Measurements from ENCODE around the gene ELOVL4. TPM values are rescaled to one million over a fixed set of nuclear protein-coding genes. Genes with fewer than 3 reads are reported as not detected.

ELOVL4 gene
- total RNA-seq (1 to 10 TPM in 4 of 5 donors, not detected in 1; 1.4 to 5.8 (median 3.8) TPM), polyA plus RNA-seq (1 to 10 TPM in 1 of 3 donors, under 1 TPM in 2; 0.12 to 1.9 (median 0.46) TPM)
- long read RNA-seq, donor 1, partial matches to known transcripts = 0 of 1 reads
- long read RNA-seq, donor 1, other reads (novel, unspliced or antisense) = 0 of 1 reads
- long read RNA-seq, donor 2, partial matches to known transcripts = 0 of 1 reads
- long read RNA-seq, donor 2, other reads (novel, unspliced or antisense) = 0 of 1 reads
- long read RNA-seq, donor 3, transcript ELOVL4-201 (6 exons, 3,042 nt) = major isoform, 5 of 5 reads
- long read RNA-seq, donor 3, partial matches to known transcripts = 0 of 5 reads
- long read RNA-seq, donor 3, other reads (novel, unspliced or antisense) = 0 of 5 reads
- long read RNA-seq, donor 4 = 0 reads
- long read RNA-seq, donor 5, transcript ELOVL4-201 (6 exons, 3,042 nt) = major isoform, 6 of 6 reads
- long read RNA-seq, donor 5, partial matches to known transcripts = 0 of 6 reads
- long read RNA-seq, donor 5, other reads (novel, unspliced or antisense) = 0 of 6 reads
- long read RNA-seq, donor 6, transcript ELOVL4-201 (6 exons, 3,042 nt) = major isoform, 8 of 8 reads
- long read RNA-seq, donor 6, partial matches to known transcripts = 0 of 8 reads
- long read RNA-seq, donor 6, other reads (novel, unspliced or antisense) = 0 of 8 reads
- long read RNA-seq, donor 7, transcript ELOVL4-201 (6 exons, 3,042 nt) = major isoform, 5 of 5 reads
- long read RNA-seq, donor 7, partial matches to known transcripts = 0 of 5 reads
- long read RNA-seq, donor 7, other reads (novel, unspliced or antisense) = 0 of 5 reads
- long read RNA-seq, donor 8, transcript ELOVL4-201 (6 exons, 3,042 nt) = major isoform, 11 of 11 reads
- long read RNA-seq, donor 8, partial matches to known transcripts = 0 of 11 reads
- long read RNA-seq, donor 8, other reads (novel, unspliced or antisense) = 0 of 11 reads
- long read RNA-seq, donor 9, transcript ELOVL4-201 (6 exons, 3,042 nt) = major isoform, 8 of 8 reads
- long read RNA-seq, donor 9, partial matches to known transcripts = 0 of 8 reads
- long read RNA-seq, donor 9, other reads (novel, unspliced or antisense) = 0 of 8 reads
- long read RNA-seq, donor 10, partial matches to known transcripts = 0 of 1 reads
- long read RNA-seq, donor 10, other reads (novel, unspliced or antisense) = 0 of 1 reads

GRCh38 chr6:79947191-79948186 is at the start of gene ELOVL4:
TSS of gene ELOVL4 (minus strand) at chr6:79947553. CDS start at chr6:79947279, 274 bp downstream.
- no peak for TF ChIP-seq EP300 (IDR thresholded peaks at IDR 0.05)
- TF ChIP-seq POLR2AphosphoS5 (IDR thresholded peaks at IDR 0.05) = peak in 2 of 3 donors; percentile 37 to 59
- TF ChIP-seq, protein P1, sequence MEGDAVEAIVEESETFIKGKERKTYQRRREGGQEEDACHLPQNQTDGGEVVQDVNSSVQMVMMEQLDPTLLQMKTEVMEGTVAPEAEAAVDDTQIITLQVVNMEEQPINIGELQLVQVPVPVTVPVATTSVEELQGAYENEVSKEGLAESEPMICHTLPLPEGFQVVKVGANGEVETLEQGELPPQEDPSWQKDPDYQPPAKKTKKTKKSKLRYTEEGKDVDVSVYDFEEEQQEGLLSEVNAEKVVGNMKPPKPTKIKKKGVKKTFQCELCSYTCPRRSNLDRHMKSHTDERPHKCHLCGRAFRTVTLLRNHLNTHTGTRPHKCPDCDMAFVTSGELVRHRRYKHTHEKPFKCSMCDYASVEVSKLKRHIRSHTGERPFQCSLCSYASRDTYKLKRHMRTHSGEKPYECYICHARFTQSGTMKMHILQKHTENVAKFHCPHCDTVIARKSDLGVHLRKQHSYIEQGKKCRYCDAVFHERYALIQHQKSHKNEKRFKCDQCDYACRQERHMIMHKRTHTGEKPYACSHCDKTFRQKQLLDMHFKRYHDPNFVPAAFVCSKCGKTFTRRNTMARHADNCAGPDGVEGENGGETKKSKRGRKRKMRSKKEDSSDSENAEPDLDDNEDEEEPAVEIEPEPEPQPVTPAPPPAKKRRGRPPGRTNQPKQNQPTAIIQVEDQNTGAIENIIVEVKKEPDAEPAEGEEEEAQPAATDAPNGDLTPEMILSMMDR (IDR thresholded peaks at IDR 0.05) = no peak
- no peak for TF ChIP-seq POLR2A (IDR thresholded peaks at IDR 0.05)
- H3K36me3 ChIP-seq = no peaks in the 10 kb centered on the region
- H3K27me3 ChIP-seq = peaks cover 0 to 47% (median 19%) of the 10 kb centered on the region in 3 donors
- H3K27ac ChIP-seq = peak within 1 kb of the TSS in 2 of 5 donors; percentile 13 to 47
- H3K4me1 ChIP-seq = peaks cover 18 to 24% (median 22%) of the 10 kb centered on the region in 4 donors
- 2 to 3% (median 2%) methylated on average over 46 to 84 of the region's 84 CpGs for WGBS, 5 donors
- peak; percentile 47 to 94 for DNase-seq
- intact Hi-C loops (cut with DNase I; ENCODE audit: low total_unique reads) = loop anchor here (5.0 kb wide), 1 partner anchor 145 kb away; no protein-coding TSS in a partner anchor
- H3K9me3 ChIP-seq = no peaks in the 10 kb centered on the region
- H3K4me3 ChIP-seq = peak within 1 kb of the TSS; percentile 57 to 72 (median 66)

DNA sequence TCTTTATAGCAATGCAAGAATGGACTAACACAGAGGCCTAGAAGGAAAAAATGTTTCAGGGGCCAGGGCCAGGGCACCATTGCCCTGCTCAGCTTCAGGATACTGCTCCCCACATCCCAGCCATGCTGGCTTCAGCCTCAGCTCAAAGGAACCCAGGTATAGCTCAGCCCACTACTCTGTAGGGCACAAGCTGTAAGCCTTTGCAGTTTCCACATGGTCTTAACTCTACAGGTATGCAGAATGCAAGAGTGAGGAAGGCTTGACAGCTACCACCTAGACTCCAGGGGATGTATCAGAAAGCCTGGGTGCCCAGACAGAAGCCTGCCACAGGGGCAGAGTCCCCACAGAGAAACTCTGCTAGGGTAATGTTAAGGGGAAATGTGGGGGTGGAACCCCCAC is 46.6 kb upstream of the ELOVL4 start:
- Histone ChIP-seq H3K27ac (no peak overlapping the region), H3K9me3 (no peaks in the 10 kb centered on the region), H3K4me3 (no peak overlapping the region), H3K4me1 (no peaks in the 10 kb centered on the region), H3K36me3 (no peaks in the 10 kb centered on the region), H3K27me3 (no peaks in the 10 kb centered on the region)
- intact Hi-C loops (cut with DNase I; ENCODE audit: low total_unique reads) = no loop called here
- DNase-seq = no peak
- TF ChIP-seq, protein P1 (IDR thresholded peaks at IDR 0.05) = no peak

DNA sequence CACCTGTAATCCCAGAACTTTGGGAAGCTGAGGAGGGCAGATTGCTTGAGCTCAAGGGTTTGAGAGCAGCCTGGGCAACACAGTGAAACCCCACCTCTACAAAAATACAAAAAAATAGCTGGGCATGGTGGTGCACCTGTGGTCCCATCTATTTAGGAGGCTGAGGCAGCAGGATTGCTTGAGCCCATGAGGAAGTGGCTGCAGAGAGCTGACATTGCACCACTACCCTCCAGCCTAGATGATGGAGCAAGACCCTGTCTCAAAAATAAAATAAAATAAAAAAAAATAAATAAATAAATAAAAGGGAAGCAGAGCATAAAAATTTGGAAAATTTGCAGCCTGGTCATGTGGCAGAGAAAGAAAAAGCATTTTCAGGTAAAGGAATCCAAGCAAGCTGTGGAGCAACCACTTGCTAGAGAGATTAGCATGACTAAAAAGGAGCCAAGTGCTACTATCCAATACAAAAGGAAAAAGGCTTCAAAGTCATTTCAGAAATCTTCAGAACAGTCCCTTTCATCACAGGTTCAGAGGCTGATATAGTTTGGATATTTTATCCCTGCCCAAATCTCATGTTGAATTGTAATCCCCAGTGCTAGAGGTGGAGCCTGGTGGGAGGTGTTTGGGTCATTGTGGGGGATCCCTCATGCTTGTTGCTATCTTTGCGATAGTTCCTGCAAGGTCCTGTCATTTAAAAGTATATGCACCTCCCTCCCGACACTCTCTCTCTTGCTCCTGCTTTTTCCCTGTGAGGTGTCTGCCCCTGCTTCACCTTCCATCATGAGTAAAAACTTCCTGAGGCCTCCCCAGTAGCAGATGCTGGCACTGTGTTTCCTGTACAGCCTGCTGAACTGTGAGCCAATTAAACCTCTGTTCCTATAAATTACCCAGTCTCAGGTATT is 45.9 kb upstream of the ELOVL4 start:
- no peaks in the 10 kb centered on the region for H3K9me3 ChIP-seq
- H3K4me3 ChIP-seq = no peak overlapping the region
- no peak for DNase-seq
- no peaks in the 10 kb centered on the region for H3K4me1 ChIP-seq
- no peaks in the 10 kb centered on the region for H3K27me3 ChIP-seq
- no peak for TF ChIP-seq POLR2AphosphoS5 (IDR thresholded peaks at IDR 0.05)
- TF ChIP-seq, protein P1 (IDR thresholded peaks at IDR 0.05) = no peak
- TF ChIP-seq EP300 (IDR thresholded peaks at IDR 0.05) = no peak
- TF ChIP-seq POLR2A (IDR thresholded peaks at IDR 0.05) = no peak
- no peak overlapping the region for H3K27ac ChIP-seq
- WGBS, 5 donors = 69 to 81% (median 75%) methylated on average over 2 of the region's 2 CpGs
- H3K36me3 ChIP-seq = no peaks in the 10 kb centered on the region
- intact Hi-C loops (cut with DNase I; ENCODE audit: low total_unique reads) = no loop called here

Measured in stomach (tissue), 19 donors.